HepG2 (cell line): ENCODE data around the gene GINM1. TPM values are rescaled to one million over a fixed set of nuclear protein-coding genes. Genes with fewer than 3 reads are reported as not detected.
A peak's percentile ranks its signal among the peaks of the same experiment; 100 is the strongest.

Experiments used
- ATF7 ChIP-seq, 2 experiments: fragments of 450-650 bp in 1 of 2; sonication (generic) in 1 of 2; formaldehyde crosslinking in 1 of 2; IDR thresholded peaks; 2 replicates each; pipeline versions ENCODE4 v1.4.0 to v1.6.1; 2016 to 2020; ENCODE audit warnings: antibody characterized with exemption in 1 of 2, mild to moderate bottlenecking in 1 of 2, missing genetic modification reagents in 1 of 2
- GATA4 ChIP-seq: sonication (generic); IDR thresholded peaks from 2 replicates; pipeline ENCODE4 v1.6.1; 2016; ENCODE audit warnings: antibody characterized with exemption, low read depth, borderline replicate concordance
- HNF4G ChIP-seq, 2 experiments: sonication (generic) in 1 of 2; formaldehyde crosslinking in 1 of 2; IDR thresholded peaks; 2 replicates each; pipeline versions ENCODE4 v1.4.0 to v1.6.1; 2011 to 2020; ENCODE audit warnings: borderline replicate concordance in 2 of 2, low read depth in 2 of 2, mild to moderate bottlenecking in 2 of 2, low read length in 1 of 2, missing genetic modification reagents in 1 of 2, moderate library complexity in 1 of 2
- MAFG ChIP-seq: sonication (generic); formaldehyde crosslinking; IDR thresholded peaks from 2 replicates; pipeline ENCODE4 v1.5.1; 2020; ENCODE audit warnings: mild to moderate bottlenecking, missing genetic modification reagents
- NFE2L2 ChIP-seq: fragments of 150-350 bp; IDR thresholded peaks from 2 replicates; pipeline ENCODE4 v1.6.1; 2014; ENCODE audit warnings: low read length
- PHF21A ChIP-seq: sonication (generic); formaldehyde crosslinking; IDR thresholded peaks from 2 replicates; pipeline ENCODE4 v1.5.0; 2020; ENCODE audit warnings: mild to moderate bottlenecking, missing genetic modification reagents
- STAT5B ChIP-seq: sonication (generic); formaldehyde crosslinking; IDR thresholded peaks from 2 replicates; pipeline ENCODE4 v1.4.0; 2020; ENCODE audit warnings: missing genetic modification reagents
- TCF7L2 ChIP-seq: IDR thresholded peaks from 2 replicates; pipeline ENCODE4 v1.6.1; 2011; ENCODE audit warnings: mild to moderate bottlenecking, low read depth, low read length, moderate library complexity
- ZEB1 ChIP-seq: IDR thresholded peaks from 2 replicates; pipeline ENCODE4 v1.6.1; 2012; ENCODE audit warnings: mild to moderate bottlenecking, low read depth, inconsistent platforms; ENCODE audit not compliant: insufficient replicate concordance
- ZKSCAN1 ChIP-seq: fragments of 150-350 bp; IDR thresholded peaks from 2 replicates; pipeline ENCODE4 v1.6.1; 2014; ENCODE audit warnings: low read length
- ZNF292 ChIP-seq: sonication (generic); formaldehyde crosslinking; IDR thresholded peaks from 2 replicates; pipeline ENCODE4 v1.8.1; 2022; ENCODE audit warnings: mild to moderate bottlenecking, low read depth, missing genetic modification reagents, borderline replicate concordance
- ZNF33B ChIP-seq: sonication (generic); formaldehyde crosslinking; IDR thresholded peaks from 2 replicates; pipeline ENCODE4 v1.5.1; 2020; ENCODE audit warnings: mild to moderate bottlenecking, missing genetic modification reagents
- ZNF713 ChIP-seq: sonication (generic); formaldehyde crosslinking; IDR thresholded peaks from 2 replicates; pipeline ENCODE4 v1.4.0; 2020; ENCODE audit warnings: mild to moderate bottlenecking, missing genetic modification reagents
- ZNF781 ChIP-seq: sonication (generic); formaldehyde crosslinking; IDR thresholded peaks from 2 replicates; pipeline ENCODE4 v1.5.1; 2020; ENCODE audit warnings: borderline replicate concordance, mild to moderate bottlenecking, missing genetic modification reagents; ENCODE audit errors: not compliant biosample characterization
- polyA plus RNA-seq, 8 experiments: library from polyadenylated mRNA; depleted of rRNA in 3 of 8; stranded (reverse) in 7 of 8; unstranded in 1 of 8; fragments of >200 nt; fragmentation: Illumina TruSeq in 4 of 8; extraction: Trizol in 4 of 8; gene quantifications; 2 replicates each; pipeline versions ENCODE4 v1.2.1 to v1.2.3, GENCODE V29; 2011 to 2016; ENCODE audit warnings: low read depth in 4 of 8, missing spikeins in 1 of 8, mixed read lengths in 1 of 8; ENCODE audit not compliant: insufficient read depth in 1 of 8
- total RNA-seq, 5 experiments: library from RNA; depleted of rRNA; stranded (reverse); fragments of >200 nt; fragmentation: Illumina TruSeq; extraction: Trizol; gene quantifications; 2 replicates each; pipeline ENCODE4 v1.2.3, GENCODE V29; 2016; ENCODE audit warnings: low read depth in 1 of 5
- TF ChIP-seq, protein P1 (sequence below): sonication (generic); formaldehyde crosslinking; IDR thresholded peaks from 2 replicates; pipeline ENCODE4 v1.8.1; 2023; ENCODE audit warnings: missing genetic modification reagents, mild to moderate bottlenecking, borderline replicate concordance
- TF ChIP-seq, protein P2 (sequence below): sonication (generic); formaldehyde crosslinking; IDR thresholded peaks from 2 replicates; pipeline ENCODE4 v1.5.0; 2020; ENCODE audit warnings: mild to moderate bottlenecking, missing genetic modification reagents
- TF ChIP-seq, protein P3 (sequence below): sonication (generic); formaldehyde crosslinking; IDR thresholded peaks from 2 replicates; pipeline ENCODE4 v1.4.0; 2020; ENCODE audit warnings: missing genetic modification reagents
- TF ChIP-seq, protein P4 (sequence below): sonication (generic); formaldehyde crosslinking; IDR thresholded peaks from 2 replicates; pipeline ENCODE4 v1.8.1; 2023; ENCODE audit warnings: mild to moderate bottlenecking, missing genetic modification reagents

GINM1 gene
- total and polyA plus RNA-seq, 2 of the 13 experiments (the other 11 are each of a cell fraction or from before 2014, with no cell fraction given), result 19.4 to 27.5 TPM

DNA sequence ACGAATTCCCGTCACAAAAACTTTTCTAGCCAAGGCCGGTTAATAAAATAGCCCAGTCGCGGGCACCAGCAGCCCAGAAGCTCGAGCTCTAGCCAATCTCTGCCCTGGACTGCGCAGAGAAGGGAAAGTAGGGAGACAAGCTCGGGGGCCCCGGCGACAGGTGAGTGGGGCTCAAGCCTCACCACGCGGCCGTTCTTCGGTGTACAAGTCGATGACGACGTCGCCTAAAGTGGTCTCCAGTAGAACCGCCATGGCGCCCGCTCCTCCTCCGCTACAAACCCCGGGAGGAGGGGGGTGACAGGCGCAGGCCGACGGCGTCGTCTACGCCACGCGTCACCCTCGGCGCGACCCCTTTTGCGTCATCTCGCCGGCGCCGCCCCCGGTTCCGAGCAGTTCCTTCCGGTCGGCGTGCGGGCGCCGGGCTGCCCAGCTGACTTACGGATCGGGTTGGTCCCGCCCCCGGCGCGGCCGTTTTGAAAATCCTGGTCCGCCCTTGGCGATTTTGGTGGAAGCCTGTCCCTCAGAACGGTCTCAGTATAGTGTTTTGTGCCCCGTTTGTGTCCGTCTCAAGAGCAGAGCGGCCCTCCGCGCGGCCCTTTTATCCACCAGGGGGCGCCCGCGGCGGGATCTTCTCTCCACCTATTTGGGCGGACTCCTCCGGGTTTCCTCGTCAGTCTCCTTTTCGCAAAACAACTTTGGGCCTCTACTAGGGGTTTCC lies 20.3 kb upstream of the GINM1 start, which contains the start of gene PPIL4 (continued):
- TF ChIP-seq, protein P1, sequence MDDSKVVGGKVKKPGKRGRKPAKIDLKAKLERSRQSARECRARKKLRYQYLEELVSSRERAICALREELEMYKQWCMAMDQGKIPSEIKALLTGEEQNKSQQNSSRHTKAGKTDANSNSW (CRISPR knock-in tag), result peak; percentile 92; the same call in 1 of the 2 replicates
- TF ChIP-seq HNF4G (IDR thresholded peaks at IDR 0.05; ENCODE audit: borderline replicate concordance, low read depth, low read length) (no peak), HNF4G (CRISPR knock-in tag; IDR thresholded peaks at IDR 0.05; ENCODE audit: borderline replicate concordance, low read depth) (peak; percentile 71; the same call in 1 of the 2 replicates), ZNF713 (CRISPR knock-in tag) (no peak), ZNF781 (CRISPR knock-in tag) (peak; percentile 53), PHF21A (CRISPR knock-in tag) (peak; percentile 52; the same call in 1 of the 2 replicates), GATA4 (peak; percentile 61; the same call in 1 of the 2 replicates), ATF7 (IDR thresholded peaks at IDR 0.05) (no peak), ATF7 (CRISPR knock-in tag; IDR thresholded peaks at IDR 0.05) (no peak; the same call in 1 of the 2 replicates), ZNF33B (CRISPR knock-in tag) (0 out of 2 replicates have a peak, but pooled peaks have one; percentile 49), STAT5B (CRISPR knock-in tag) (peak; percentile 79; the same call in 1 of the 2 replicates), ZNF292 (CRISPR knock-in tag) (peak; percentile 12; the same call in 1 of the 2 replicates), NFE2L2 (no peak), MAFG (CRISPR knock-in tag) (no peak), ZKSCAN1 (peak; percentile 69), ZEB1 (no peak), TCF7L2 (no peak)
- TF ChIP-seq, protein P2, sequence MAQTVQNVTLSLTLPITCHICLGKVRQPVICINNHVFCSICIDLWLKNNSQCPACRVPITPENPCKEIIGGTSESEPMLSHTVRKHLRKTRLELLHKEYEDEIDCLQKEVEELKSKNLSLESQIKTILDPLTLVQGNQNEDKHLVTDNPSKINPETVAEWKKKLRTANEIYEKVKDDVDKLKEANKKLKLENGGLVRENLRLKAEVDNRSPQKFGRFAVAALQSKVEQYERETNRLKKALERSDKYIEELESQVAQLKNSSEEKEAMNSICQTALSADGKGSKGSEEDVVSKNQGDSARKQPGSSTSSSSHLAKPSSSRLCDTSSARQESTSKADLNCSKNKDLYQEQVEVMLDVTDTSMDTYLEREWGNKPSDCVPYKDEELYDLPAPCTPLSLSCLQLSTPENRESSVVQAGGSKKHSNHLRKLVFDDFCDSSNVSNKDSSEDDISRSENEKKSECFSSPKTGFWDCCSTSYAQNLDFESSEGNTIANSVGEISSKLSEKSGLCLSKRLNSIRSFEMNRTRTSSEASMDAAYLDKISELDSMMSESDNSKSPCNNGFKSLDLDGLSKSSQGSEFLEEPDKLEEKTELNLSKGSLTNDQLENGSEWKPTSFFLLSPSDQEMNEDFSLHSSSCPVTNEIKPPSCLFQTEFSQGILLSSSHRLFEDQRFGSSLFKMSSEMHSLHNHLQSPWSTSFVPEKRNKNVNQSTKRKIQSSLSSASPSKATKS, result no peak
- TF ChIP-seq, protein P3, sequence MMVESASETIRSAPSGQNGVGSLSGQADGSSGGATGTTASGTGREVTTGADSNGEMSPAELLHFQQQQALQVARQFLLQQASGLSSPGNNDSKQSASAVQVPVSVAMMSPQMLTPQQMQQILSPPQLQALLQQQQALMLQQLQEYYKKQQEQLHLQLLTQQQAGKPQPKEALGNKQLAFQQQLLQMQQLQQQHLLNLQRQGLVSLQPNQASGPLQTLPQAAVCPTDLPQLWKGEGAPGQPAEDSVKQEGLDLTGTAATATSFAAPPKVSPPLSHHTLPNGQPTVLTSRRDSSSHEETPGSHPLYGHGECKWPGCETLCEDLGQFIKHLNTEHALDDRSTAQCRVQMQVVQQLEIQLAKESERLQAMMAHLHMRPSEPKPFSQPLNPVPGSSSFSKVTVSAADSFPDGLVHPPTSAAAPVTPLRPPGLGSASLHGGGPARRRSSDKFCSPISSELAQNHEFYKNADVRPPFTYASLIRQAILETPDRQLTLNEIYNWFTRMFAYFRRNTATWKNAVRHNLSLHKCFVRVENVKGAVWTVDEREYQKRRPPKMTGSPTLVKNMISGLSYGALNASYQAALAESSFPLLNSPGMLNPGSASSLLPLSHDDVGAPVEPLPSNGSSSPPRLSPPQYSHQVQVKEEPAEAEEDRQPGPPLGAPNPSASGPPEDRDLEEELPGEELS (CRISPR knock-in tag), result peak; percentile 76
- TF ChIP-seq, protein P4, sequence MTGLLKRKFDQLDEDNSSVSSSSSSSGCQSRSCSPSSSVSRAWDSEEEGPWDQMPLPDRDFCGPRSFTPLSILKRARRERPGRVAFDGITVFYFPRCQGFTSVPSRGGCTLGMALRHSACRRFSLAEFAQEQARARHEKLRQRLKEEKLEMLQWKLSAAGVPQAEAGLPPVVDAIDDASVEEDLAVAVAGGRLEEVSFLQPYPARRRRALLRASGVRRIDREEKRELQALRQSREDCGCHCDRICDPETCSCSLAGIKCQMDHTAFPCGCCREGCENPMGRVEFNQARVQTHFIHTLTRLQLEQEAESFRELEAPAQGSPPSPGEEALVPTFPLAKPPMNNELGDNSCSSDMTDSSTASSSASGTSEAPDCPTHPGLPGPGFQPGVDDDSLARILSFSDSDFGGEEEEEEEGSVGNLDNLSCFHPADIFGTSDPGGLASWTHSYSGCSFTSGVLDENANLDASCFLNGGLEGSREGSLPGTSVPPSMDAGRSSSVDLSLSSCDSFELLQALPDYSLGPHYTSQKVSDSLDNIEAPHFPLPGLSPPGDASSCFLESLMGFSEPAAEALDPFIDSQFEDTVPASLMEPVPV (CRISPR knock-in tag), result peak; percentile 85
